Measurements from ENCODE around the gene KAT6B.

DNA sequence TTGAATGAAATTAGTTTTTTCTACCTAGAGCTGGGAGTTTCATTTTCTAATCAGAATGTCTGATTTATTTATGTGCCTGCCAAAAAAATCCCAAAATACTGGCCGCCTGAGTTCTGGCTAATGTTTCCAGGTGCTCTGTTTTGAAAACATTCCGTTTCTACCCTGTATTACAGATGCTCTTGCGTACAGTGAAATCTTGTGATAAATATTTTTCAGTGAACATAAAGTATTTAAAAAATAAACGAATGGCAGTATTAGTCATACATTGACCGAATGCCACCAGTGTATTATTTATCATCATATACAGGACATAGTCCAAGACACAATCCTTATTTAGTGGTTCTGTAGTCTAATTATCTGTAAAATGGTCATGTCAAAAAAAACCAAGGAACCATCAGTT is 102.8 kb downstream of the KAT6B start:
- TF ChIP-seq CTCF (IDR thresholded peaks at IDR 0.05) (no peak), POLR2A (IDR thresholded peaks at IDR 0.05) (no peak), POLR2AphosphoS5 (IDR thresholded peaks at IDR 0.05) (no peak), EP300 (IDR thresholded peaks at IDR 0.05) (no peak)

Measured in stomach (tissue), 4 donors.